HG03280 (cell line): ENCODE data around the gene USH2A.
"Not testable (repeated sequence)": the region's sequence is repeated elsewhere in the genome, so short reads cannot be mapped to it uniquely, and the experiment has no call there.

Experiments
- ATAC-seq: cut with Tn5 transposase; IDR thresholded peaks from one replicate; pipeline ENCODE4 v1.9.1; 2021; ENCODE audit warnings: mild to moderate bottlenecking, moderate library complexity; ENCODE audit not compliant: unreplicated experiment

USH2A gene

DNA sequence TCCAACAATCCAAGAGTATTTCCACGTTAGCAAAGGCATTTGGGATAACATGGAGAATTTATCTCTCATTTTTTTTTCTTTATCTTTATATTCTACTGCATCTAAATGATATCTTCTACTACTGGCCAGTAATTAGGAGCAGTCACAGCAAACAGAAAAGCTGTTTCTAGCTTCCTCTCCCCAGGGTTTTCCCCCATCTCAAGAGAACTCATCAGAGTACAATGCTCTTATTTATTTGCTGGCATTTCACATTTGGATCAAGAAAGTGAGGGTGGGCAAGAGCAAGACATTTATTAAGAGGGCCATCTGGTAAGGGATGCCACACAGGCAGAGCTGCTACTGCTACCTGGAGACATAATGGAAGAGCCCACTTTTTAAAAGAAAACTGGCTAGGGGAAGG, 368.2 kb downstream of the USH2A start:
- ATAC-seq: no peak

DNA sequence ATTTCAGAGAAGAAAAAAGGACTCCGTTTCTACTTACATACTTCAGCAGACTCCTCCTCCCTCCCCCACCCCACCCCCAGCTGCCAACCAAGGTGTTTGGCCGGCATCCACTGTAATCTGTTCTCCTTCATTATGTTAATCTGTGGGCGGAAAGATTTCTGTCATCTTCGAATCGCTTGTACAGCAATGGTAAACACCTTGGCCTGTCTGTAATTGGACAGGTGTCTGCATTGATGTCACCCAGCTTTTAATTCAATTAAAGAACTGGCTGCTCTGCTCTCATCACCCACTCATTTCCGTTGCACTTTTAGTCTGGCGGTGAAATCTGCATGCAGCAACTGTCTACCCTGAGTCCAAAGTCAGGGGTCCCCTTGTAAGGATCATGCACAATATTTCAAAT, 368.6 kb downstream of the USH2A start:
- ATAC-seq: no peak

DNA sequence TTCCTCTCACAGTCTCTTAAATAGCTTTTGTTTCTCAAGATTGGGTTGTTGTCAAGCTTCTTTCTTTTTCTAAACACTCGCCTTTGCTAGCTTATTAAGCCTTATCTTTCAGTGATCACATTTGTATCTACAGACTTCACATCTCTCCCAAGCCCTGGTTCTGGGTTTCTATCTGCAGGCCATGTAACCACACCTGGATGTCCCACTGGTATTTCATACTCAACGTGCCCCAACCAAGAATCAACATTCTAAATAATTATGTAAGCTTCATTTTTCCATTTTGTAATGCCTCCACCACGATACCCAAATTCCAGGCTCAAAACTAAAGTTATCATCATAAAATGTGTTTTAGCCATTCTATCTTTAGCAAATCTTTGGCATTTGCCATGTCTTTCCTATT, 372.2 kb downstream of the USH2A start:
- ATAC-seq: no peak

DNA sequence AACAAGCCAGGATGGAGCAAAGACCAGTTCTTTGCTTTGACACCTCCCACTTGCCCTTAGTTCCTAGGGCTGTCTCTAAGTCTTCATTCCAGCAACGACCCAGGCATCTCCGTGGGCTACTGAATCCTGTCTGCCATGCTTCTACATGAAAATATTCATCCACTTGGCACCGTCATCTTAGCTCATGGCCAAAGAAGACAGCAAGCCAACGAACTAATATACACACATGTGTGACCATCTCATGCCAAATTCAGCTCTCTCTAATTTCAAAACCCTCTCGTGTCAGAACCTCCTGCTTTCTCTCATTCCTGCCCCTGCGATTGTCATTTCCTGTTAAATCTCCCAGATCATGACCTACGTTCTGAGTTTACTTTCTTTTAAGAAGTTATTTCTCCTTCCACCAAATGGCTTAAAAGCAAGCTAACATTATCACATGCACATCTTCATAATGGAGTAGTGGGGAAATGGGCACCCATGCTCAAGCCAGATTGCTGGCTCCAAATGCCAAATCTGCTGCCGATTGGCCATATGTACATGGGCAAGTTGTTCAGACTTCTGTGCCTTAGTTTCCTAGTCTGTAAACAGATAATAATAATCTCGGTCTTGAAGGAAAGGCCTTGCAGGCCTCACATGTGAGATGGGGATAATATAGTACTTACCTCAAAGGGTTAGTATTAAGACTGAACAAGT, 373.4 kb downstream of the USH2A start:
- no peak for ATAC-seq

DNA sequence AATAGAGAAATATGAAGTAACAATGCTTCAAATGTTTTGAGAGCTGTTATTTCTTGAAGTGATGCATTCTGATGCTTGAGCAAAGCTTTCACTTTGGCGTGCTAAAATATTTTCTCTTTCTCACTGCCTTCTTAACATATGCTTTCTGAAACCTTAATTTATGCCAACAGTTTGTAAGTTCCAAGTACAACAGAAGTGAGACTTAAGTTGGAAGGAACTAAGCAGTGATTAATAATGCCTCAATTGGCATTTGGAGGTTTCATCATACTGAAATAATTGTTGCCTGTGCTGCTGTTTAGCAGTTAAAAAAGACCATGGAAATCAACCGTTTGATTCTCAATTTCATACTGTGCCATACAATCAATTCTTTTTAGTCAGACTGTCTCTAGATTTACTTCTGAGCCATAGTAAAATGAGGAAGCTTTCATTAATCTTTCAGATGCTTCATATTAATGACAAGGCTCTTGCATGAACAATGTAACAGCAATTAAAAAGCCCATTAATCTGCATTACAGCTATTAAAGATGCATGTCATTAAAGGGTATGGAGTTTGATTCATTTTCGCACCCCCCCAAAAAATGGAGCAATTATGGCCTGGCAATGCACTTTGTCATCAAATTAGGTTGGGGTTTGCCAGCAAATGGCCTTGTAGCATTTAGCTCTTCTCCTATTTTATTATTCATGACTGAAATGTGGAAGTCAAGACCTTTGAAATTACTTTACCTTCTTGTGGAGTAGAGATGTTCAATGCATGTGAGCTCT, 375.3 kb downstream of the USH2A start:
- no peak for ATAC-seq

DNA sequence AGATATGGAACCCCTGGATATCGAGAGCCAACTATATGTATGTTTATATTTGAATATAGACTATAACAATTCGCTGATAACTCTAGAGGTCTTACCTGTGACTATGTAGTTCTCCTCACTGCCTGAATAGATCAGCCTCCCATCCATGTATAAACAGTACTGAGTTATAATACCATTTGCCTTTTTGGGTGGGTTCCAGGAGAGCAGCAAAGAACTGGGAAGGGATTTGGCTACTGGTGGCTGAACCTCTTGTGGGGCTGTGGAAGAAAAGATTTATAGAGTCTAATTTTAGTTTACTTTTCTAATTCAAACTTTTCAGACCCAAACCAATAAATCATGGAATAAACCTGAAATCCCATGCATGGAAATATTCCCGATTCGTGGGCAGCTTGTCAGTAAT, 376.9 kb downstream of the USH2A start:
- no peak for ATAC-seq

DNA sequence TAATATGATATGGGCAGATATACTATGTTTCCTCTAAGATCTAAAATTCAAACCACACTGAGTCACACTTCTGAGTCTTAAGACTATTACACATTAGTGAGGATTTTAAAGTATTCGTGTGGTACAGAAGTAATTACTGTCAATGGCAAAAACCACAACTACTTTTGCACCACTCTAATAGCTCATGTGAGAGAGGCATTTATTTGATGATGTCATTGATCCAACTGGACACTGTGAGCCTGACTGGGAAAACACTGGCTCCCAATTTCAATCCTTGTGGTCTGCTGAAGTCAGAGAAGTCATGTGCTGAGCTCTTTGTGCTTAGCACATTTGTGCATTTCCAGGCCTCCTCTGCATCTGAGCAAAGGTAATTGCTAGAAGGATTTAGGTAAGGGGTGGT, 377.8 kb downstream of the USH2A start:
- no peak for ATAC-seq

DNA sequence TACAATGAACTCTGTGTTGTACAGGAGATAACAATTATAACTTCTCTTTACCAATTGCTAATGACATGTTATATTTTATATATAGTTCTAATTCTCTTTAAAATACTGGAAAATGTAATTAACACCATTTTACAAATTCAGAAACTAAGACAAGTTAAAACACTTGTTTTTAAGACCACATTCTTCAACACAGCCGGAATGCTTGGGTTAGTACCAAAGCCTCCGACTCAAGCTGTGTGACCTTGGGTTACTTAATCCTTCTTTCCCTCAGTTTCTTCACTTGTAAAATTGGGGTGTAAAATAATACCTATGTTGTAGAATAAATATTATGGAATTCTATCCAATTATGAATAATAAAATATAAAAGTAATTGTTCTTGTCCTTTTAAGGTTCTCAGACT, 378.7 kb downstream of the USH2A start:
- ATAC-seq: no peak

DNA sequence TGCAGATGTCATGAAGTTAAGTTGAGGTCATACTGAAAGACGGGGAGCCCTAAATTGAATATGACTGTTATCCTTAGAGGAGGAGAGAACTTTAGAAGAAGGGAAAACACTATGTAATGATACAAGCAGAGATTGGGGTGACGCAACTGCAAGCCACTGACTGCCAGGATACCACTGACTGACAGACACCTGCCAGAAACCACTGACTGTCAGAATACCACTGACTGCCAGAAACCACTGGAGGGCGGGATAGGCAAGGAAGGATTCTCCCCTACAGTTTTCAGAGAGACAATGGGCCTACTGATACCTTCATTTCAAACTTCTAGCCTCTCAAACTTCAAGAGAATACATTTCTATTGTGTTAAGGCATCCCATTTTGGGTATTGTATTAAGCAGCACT, 388.7 kb downstream of the USH2A start:
- ATAC-seq: no peak

DNA sequence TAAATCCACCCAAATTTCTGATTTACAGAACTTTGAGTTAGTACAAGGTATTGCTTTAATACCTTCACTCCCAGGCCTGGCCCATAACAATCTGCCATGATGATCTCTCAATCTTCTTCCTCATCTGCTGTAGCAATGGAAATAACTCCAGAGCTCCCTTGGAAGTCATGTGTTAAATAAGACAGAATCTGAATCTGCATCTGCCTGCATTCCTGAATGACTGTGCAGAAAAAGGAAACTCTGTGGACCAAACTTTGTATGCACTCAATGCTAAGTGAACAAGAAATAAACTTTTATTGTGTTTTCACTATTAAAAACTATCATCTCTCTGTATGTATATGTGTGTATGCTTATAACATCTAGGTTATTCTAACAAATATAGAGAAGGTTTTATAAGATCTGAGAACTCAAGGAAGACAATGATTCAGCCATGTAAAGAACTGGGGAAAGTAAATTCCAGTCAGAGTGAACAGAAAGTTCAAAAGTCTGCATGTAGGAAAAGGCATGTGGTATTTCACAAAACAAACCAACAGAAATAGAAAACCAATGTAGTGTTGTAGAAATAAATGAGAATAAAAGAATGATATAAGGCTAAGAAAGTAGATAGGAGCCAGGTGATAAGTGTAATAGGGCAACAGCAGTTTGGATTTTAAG, 390.2 kb downstream of the USH2A start:
- ATAC-seq: no peak

DNA sequence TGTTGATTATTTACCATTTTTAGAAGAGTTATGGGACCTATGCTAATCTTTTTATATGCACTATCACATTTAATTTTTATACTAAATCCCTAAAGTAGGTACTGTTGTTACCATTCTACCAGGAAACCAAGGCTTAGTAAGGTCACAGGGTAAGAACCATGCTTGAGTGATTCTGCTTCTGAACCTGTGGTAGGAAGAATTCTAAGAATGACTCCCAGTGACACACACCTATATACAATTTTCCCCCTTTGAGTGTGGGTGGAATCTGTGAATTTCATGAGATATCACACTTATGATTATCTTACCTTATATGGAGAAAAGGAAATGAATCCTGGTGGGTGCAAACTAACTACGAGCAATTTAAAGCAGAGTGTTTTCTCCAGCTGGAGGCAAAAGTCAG, 391.0 kb downstream of the USH2A start:
- ATAC-seq: no peak

DNA sequence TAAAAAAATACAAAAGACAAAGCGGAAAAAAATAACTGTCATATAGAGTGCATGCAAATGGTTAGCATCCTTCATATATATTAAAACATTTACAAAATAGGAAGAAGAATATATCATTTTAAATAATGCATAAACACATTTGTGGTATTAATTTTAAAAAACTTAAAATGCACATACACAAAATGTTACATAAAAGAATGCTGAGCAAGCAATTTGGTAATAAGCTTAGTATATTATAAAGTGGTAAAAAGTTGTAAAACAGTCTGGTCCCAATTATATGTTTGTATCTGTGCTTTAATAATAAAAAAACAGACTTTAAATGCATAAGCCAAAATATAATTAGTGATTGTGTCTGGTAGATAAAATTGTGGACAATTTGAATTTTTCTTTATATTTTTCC, 394.6 kb downstream of the USH2A start:
- ATAC-seq: no peak

DNA sequence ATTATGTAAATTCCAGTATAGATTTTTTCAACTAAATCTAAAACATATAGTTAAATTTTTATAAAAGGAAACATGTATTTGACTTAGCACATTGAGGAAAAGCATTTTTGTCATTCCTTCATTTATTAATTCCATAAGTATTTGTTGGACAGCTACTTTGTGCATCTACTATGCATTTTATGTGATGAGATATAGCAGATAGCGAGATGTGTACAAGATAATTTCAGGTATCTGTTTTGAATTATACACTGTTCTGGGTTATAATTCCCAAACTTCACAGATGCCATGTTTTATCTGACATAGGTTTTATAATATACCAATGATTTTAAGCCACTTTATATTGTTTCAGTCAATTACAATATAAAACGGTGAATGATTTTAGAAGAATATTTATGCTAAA, 398.7 kb downstream of the USH2A start:
- ATAC-seq: no peak

DNA sequence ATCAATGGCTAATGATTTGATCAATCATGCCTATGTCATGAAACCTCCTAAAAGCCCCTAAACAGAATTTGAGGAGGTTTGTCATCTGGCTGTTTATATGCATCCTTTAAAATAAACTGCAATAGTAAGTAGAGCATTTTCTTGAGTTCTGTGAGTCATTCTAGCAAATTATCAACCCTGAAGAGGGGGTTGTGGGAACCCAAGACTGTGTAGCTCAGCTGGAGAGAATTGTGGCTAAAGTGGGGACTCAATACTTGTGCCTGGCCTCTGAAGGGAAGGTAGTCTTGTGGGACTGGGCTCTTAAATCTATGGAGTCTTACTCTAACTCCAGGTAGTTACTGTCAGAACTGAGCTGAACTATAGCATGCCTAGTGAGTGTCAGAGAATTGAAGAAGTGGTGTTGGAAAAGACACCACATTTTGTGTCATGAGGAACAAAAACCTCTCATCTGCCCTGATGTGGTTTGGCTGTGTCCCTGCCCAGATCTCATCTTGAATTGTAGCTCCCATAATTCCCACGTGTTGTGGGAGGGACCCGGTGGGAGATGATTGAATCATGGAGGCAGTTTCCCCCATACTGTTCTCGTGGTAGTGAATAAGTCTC, 402.4 kb downstream of the USH2A start:
- no peak for ATAC-seq

DNA sequence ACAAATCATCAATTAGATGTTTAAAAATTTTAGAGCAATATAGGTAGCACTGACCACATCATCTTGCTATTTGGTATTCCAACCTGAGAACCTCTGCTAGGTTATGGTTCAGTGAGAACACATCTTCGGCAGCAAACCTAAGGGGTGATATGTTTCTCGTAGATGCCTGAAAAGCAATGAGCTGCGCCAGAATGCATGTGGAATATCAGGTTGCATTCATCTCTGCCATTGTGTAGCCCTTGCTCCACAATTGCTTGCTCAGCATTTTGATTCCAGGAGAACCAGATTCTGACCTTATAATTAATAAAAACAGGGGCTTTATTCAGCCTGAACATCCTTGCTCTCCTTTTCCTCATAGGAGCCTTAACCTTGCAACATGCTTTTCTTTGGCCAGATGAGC, 408.1 kb downstream of the USH2A start:
- no peak for ATAC-seq

DNA sequence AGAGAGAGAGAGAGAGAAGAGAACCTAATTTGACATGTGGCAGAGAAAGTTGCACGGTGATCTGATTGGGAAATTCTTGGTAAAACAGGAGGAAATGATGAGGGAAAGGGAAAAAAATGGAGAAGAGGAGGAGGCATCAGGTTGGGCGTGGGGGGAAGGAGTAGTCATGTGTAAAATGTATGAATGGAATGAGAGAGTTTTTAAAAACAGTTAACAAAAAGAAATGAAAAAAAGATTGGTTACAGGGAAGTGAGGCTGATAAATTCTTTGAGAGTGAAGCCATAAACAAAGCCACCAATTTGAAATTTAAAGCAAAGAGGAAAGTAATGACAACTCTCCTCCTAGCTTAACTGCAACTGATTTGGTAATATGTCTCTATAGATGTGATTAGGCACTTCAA, 409.2 kb downstream of the USH2A start:
- ATAC-seq: no peak

DNA sequence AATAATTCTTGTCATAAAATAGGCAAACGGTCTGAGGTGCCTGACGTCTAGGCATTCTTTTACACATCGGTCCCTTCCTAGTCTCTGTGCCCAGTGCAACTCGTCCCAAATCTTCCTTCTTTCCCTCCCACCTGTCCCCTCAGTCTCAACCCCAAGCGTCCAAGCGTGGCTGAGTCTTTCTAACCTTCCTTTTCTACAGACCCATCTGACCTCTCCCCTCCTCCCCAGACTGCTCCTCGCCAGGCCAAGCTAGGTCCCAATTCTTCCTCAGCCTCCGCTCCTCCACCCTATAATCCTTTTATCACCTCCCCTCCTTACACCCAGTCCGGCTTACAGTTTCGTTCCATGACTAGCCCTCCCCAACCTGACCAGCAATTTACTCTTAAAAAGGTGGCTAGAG, 413.8 kb downstream of the USH2A start:
- not testable (repeated sequence) for ATAC-seq

DNA sequence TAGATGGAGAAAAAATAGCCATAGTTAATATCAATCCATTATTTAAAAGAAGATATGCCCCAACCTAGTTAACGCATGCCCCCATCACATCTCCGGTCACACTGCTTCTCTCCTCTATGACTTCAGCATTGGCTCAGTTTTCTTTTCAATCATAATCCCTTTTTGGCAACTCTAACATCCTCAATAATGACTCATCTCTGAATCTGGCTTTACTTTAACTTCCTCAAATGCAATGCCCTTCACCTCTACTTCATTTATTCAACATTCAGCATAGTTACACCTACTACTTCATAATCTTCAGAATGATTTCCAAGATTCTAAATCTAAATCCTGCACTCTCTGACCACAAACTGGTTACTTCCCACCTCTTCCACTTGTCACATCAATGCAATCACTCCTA, 417.3 kb downstream of the USH2A start:
- no peak for ATAC-seq

DNA sequence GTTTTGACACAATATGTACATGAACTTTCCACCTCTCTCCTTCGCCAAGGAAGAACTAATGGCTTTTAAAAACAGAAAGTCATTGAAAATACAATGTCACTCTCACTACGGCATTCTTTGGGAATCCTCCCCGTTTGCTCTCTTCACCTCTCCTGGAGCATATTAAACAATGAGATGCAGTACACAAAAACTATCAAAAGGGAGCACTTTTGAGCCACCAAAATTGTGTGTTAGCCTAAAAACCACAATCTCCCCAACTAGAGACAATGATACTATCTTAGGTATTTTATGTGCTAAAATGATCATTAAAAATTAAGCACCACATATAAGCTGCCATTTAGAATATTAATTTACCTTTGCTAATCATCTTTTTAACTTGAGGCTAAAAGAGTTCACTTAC, 430.6 kb downstream of the USH2A start:
- no peak for ATAC-seq

DNA sequence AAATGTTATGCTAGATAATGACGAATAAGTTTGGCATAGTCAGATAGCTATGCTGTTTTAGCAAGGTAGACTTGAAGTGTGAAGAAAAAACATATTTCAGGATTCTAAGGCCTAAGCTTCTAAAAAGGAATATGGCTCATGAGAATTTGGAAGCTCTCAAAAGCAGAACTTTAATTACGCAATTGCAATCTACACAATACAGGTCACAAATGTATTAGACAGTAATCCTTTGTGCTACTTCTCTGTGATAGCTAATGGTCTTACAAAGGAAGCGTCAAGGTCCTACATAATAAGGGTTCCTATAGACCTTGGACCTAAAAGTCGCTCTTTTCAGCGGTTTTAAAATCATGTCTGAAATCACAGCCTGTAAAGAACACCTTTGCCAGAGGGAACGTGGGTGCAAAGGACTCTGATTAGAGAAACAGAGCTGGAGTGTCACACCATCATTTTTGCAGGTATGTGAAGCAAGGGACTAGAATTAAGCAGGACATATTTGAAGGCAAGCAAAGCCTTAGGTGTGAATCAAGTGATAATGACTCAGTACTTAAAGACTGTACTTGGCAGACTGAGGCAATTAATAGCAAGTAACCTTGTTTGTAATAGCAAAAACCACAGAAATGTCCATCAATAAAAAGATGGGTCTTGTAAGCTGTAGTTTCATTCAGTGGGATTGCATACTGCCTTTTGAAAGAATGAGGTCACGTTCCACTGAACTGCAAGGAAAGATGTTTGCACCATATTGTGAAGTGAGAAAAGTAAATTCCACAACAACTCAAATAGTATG, 436.0 kb downstream of the USH2A start:
- ATAC-seq: no peak

DNA sequence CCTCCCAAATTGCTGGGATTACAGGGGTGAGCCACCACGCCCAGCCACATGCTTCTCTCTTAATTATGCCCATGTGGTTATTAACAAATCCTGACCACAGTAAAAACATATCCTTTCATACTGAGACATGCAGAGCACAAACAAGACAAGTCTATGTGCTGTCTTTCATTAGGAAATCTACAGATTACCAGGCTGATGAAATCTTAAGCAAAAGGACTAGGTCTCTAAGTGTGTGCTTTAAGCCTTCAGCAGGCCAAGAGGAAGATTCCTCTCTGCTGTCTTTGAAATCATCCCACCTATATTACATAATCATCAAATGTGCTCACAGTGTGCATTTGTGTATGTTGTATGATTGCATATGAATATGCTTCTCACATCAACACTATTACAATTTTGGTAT, 436.8 kb downstream of the USH2A start:
- no peak for ATAC-seq
